ENCODE data around the gene DKC1. TPM values are rescaled to one million over a fixed set of nuclear protein-coding genes. Genes with fewer than 3 reads are reported as not detected.

The DKC1 gene
- total and polyA plus RNA-seq, 2 of the 13 experiments (the other 11 are each of a cell fraction or from before 2014, with no cell fraction given), result 61.6 to 102 TPM

DNA sequence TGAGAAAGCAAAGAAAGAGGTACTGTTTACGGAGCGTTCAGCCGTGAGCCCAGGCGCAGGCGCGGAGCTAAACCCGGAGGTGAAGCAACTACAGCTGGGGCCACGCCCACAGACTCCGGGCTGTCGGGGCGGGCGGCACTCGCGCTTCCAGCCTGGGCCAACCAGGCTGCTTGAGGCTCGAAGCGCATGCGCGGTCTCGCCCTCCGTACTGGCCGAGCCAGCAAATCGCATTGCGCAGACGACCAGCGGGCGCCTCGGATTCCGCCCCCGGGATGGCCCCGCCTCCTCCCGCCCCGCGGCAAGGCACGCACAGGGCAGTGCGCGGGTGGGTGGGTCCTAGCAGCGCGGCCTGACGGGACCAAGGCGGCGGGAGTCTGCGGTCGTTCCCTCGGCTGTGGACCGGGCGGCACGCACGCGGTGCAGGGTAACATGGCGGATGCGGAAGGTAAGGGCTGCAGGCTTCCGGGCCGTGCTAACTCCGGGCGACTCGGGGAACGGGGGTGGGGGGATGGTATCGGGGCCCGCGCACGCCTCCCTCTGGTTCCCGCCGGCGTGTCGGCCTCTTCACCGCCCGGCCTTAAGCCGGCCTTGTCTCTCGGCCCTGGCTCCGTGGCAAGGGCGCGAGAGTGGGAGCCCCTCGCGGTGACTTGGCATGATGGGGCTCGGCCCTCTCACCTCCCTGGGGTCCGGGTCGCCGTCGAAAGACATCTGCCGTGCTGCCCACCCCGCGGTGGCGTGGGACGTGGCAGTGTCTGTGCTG lies at the start of gene DKC1 (continued):
- TF ChIP-seq, protein P1, sequence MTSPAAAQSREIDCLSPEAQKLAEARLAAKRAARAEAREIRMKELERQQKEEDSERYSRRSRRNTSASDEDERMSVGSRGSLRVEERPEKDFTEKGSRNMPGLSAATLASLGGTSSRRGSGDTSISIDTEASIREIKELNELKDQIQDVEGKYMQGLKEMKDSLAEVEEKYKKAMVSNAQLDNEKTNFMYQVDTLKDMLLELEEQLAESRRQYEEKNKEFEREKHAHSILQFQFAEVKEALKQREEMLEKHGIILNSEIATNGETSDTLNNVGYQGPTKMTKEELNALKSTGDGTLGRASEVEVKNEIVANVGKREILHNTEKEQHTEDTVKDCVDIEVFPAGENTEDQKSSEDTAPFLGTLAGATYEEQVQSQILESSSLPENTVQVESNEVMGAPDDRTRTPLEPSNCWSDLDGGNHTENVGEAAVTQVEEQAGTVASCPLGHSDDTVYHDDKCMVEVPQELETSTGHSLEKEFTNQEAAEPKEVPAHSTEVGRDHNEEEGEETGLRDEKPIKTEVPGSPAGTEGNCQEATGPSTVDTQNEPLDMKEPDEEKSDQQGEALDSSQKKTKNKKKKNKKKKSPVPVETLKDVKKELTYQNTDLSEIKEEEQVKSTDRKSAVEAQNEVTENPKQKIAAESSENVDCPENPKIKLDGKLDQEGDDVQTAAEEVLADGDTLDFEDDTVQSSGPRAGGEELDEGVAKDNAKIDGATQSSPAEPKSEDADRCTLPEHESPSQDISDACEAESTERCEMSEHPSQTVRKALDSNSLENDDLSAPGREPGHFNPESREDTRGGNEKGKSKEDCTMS (CRISPR knock-in tag; conservative IDR thresholded peaks at IDR 0.05), result no peak
- TF ChIP-seq CREBL2 (CRISPR knock-in tag; IDR thresholded peaks at IDR 0.05; ENCODE audit: borderline replicate concordance) (no peak; the same call in 1 of the 2 replicates), SP1 (IDR thresholded peaks at IDR 0.05) (no peak), SP1 (CRISPR knock-in tag; IDR thresholded peaks at IDR 0.05) (peak; percentile 72), ZBTB40 (IDR thresholded peaks at IDR 0.05) (no peak), ZBTB40 (CRISPR knock-in tag; IDR thresholded peaks at IDR 0.05) (no peak), MTA3 (CRISPR knock-in tag; IDR thresholded peaks at IDR 0.05) (no peak), ARNTL (CRISPR knock-in tag; IDR thresholded peaks at IDR 0.05) (peak; percentile 56; the same call in 1 of the 2 replicates), E2F5 (CRISPR knock-in tag; conservative IDR thresholded peaks at IDR 0.05) (0 out of 2 replicates have a peak, but pooled peaks have one; percentile 46), ZEB1 (IDR thresholded peaks at IDR 0.05; ENCODE audit: insufficient replicate concordance, low read depth) (no peak), HOXD1 (CRISPR knock-in tag; IDR thresholded peaks at IDR 0.05) (no peak), SUZ12 (IDR thresholded peaks at IDR 0.05; ENCODE audit: low read depth, low read length) (no peak)
- TF ChIP-seq, protein P2, sequence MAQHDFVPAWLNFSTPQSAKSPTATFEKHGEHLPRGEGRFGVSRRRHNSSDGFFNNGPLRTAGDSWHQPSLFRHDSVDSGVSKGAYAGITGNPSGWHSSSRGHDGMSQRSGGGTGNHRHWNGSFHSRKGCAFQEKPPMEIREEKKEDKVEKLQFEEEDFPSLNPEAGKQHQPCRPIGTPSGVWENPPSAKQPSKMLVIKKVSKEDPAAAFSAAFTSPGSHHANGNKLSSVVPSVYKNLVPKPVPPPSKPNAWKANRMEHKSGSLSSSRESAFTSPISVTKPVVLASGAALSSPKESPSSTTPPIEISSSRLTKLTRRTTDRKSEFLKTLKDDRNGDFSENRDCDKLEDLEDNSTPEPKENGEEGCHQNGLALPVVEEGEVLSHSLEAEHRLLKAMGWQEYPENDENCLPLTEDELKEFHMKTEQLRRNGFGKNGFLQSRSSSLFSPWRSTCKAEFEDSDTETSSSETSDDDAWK (CRISPR knock-in tag; IDR thresholded peaks at IDR 0.05), result no peak
- TF ChIP-seq, protein P3, sequence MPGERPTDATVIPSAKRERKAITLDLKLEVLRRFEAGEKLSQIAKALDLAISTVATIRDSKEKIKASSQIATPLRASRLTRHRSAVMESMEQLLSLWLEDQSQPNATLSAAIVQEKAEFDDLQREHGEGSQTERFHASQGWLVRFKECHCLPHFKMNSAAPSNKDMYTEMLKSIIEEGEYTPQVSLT (CRISPR knock-in tag; IDR thresholded peaks at IDR 0.05; ENCODE audit: borderline replicate concordance, low read depth), result no peak; the same call in 1 of the 2 replicates

Data from HepG2 (cell line).